ENCODE results near the gene ZNF521.

Gene ZNF521

DNA sequence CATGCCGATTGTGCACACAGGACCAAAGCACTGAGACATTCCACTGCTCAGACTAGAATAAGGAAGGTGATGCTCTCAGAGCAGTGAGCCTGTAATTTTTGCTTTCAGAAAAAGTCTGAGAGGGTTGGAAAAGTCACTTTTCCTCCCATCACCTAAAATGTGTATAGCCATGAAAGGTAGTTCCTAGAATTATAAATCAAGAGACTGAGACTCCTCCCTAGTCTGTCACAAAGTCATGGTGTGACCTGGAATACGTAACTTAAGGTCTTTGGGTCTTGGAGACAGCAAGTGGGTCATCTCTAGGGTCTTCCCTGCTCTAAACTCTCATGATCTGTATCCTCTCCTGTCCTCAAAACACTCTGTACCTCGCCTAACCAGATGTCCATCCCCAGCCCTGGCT lies 16.9 kb downstream of the ZNF521 start:
- DNase-seq: no peak

- no peak for DNase-seq
Measured at GRCh38 chr18:25334588-25334987, 17.4 kb downstream of the ZNF521 start.

GRCh38 chr18:25332002-25332401 lies 20.0 kb downstream of the ZNF521 start:
- no peak for DNase-seq

GRCh38 chr18:25329783-25330182 lies 22.2 kb downstream of the ZNF521 start:
- no peak for DNase-seq

DNA sequence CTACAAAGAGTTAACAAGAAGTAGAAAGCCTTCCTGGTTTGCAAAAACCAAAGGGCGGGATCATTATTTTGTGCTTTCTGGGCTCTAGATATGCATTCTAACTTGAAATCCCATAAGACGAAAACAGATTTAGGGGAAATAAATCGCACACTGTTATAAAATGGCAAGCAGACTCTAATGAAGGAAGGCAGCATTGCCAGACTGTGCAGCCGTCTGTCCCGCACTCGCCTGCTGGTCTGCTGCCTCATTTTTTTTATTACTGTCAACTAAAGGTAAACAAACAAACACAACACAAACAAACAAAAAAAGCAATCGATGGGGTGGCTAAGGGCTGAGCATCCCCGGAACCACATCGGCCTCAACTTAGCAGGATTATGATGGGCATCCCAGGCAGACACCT lies 24.4 kb downstream of the ZNF521 start:
- no peak for DNase-seq

DNA sequence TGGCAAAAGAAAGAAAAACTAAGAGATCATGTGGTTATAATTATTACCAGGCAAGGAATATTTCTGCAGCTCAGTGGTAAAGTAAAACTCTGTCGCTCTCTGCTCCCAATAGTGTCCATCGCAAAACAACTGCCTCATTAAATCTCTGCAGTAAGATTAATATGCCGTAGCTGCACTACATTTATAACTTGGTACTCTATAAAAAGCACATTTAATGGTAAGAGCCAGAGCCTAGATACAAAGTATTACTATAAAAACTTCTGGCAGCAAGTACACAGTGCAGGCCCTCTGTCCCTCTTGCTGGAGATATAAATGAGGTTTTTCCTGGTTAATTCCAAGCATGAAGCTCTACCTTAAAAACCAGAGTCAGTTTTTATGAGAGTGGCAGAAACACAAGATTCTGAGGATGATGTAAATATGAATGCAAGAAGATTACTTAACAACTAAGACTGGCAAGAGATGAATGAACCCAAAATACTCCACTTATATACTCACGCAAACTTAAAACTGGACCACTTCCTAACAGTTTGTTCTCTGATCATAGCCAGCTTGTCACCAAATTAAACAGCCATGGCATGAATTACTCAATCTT lies 25.5 kb downstream of the ZNF521 start:
- no peak for DNase-seq

DNA sequence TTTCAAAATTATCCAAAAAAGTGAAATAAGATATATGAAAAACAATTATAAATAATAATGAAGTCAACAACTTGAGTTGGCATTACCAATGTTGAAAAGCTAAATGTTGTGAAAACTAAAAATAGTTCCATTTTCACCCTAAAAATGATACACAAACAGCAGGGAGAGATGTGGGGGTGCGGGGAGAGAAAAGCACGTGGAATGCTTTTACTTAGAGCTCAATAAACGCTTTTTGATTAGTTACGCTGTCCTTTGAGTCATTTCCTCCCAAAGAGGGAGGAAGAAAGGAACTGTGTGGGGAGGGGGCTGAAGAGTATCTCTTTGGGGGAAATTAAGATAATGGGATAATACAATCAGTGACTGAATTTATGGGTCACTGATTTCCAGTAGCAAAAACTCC lies 29.2 kb downstream of the ZNF521 start:
- DNase-seq: no peak

DNA sequence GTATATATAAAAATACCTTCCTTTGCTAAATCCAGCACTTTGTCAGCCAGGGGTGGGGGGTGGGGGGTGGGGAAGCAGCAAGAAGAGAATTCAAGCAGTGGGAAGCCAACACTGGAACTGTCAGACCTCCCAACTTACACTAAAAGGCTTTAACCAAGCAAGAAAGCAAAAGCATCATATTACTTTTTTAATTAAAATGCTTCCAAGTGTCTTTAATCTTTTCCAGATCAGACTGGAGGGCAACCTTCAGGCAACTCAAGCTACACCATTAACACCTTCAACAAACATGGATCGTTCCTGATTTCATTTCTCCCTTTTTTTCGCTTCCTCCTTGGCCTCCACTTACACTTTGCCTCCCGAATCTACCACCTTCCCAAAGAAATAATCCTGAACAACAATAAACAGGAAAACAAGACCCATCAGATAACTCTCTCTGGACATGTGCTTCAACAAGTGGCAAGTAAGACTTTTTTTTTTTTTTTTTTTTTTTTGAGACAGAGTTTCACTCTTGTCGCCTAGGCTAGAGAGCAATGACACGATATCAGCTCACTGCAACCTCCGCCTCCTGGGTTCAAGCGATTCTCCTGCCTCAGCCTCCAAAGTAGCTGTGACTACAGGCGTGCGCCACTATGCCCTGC lies 35.5 kb downstream of the ZNF521 start:
- no peak for DNase-seq

DNA sequence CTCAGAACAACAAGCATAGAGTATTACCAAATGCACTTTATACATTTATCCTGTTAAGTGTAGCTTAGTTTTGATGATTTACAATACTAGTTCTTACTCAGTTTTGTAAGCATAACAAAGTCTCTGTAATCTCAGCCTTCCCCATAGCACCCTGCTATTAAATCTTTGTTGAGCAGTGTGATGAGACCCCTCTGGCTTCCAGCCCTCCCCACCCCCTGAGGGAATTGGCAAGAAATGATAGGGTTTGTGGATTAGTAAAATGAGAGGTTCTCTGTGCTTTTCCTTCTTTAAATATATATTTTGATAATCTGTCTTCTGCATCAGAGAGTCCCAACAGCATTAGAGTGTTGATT lies 37.2 kb downstream of the ZNF521 start:
- no peak for DNase-seq

DNA sequence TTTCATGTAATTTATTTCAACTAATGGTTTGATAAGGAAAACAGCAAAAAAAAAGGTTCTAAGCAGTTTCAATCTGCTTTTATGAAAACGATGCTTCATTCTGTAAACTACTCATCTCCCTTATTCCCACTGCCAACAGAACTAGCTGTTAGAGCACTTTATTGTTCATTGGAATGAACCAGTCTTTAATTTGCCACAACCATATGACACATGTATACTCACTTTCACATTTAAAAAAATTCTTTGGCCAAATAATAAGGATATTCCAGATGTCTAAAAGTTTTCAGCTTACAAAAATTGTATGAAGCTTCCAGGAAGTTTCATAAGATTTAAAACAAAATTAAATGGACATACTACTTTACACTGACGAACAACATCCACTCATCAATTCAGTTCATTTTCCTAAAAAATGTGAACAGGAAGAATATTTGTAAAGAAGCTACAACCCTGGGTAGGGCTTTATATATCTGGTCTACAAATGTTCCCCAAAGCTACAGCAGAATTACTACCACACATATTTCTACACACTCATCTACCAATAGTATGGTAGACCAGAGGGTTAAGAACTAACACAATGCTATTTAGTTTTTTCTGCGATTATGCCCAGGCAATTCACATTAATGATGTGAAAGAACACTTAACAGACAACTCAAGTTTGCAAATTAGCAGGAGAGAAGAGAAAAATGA lies 37.7 kb downstream of the ZNF521 start:
- no peak for DNase-seq

DNA sequence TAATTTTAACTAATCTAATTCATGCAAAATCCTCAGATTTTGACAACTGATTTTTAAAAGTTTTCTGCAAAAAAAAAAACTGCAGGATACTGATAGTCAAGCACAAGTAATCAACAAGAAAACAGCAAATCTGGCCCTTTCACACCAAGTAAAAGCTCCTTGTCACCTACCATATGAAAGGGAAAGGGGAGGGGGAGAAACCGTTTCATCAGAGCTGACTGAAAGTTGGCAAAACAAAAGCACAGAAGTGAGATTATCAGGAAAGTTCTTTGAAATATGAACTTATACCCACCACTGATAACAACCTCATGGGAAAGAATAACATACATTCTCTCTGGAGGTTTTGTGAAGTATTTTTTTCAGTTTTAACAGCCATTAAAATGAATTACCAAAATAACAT lies 38.7 kb downstream of the ZNF521 start:
- no peak for DNase-seq

- no peak for DNase-seq
Measured at GRCh38 chr18:25310045-25310444, 41.9 kb downstream of the ZNF521 start.

- DNase-seq: no peak
Measured at GRCh38 chr18:25308381-25308780, 43.6 kb downstream of the ZNF521 start.

GRCh38 chr18:25307192-25307591 lies 44.8 kb downstream of the ZNF521 start:
- DNase-seq: no peak

DNA sequence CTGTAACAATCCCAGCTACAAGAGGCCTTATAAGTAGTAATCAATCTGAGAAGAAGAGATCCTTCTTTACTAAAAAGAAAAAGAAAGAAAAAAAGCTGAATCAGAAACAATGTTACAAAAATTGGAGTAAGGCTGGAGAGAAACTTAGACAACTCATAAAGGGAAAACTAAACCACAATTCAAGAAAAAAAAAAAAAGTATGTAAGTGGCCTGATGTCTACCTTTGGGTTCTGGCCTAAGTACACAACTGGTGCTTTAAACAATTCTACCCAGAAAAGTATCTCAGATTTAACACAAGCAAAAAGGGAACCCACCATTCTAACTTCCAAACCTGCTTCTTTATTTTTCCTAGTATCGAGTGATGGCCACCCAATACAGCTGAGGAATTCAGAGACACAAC lies 45.3 kb downstream of the ZNF521 start:
- no peak for DNase-seq

- no peak for DNase-seq
Measured at GRCh38 chr18:25305584-25305983, 46.4 kb downstream of the ZNF521 start.

- DNase-seq: no peak
Measured at GRCh38 chr18:25300492-25300891, 51.5 kb downstream of the ZNF521 start.

DNA sequence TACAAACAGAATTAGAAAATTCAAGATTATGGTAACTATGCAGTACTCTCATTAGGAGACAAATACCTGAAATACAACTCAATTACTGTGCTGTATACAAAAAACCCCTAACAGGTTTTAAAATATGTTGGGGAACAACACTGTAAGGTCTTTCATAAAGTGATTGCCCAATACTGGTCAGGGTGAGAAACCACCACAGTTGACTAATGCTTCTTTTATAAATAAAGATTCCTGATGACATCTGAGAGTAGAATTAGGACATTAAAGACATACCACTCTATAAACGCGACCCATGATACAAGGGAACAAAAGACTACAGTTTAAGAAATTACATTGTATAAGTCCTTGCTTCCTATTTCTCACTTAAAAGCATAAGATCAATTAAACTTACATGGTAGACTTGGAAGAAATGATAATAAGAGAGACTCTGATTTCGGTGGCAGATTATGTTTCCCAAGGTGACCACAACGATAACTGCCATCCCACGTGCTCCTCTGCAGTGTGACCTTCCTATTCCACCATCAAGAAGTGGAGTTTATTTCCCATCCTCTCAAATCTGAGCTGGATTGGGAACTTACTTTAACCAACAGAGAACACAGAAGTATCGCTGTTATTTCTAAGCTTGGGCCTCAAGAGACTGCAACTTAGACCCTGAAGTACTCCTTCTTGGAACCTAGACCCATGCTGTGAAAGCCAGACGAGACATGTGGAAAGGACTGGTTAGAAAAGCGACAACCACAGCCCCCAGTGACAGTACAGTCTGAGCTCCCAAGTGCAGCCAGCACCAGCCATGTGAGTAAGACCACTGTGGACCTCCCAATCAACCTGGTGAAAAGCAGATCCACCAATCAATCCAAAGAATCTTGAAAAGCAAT lies 52.3 kb downstream of the ZNF521 start:
- no peak for DNase-seq

DNA sequence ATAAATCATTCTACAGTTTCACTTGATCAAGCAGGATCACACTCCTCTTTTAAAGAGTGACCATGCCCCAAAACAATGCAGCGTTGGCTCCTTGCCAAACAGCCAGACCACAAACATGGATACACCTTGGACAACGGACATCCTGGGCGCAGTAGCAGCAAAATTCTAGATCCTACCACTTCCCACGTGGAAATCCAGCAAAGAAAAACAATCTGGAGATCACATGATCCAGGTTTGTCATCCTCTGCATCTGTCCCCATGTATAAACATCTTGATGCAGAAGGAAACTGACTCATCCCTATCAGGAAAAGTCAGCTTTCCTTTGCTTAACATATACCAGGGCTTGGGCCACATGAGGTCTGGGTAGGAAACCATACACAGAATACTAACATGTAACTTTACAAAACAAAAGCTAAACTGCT lies 53.1 kb downstream of the ZNF521 start:
- DNase-seq: no peak

GRCh38 chr18:25295624-25296138 lies 56.3 kb downstream of the ZNF521 start:
- no peak for DNase-seq

DNA sequence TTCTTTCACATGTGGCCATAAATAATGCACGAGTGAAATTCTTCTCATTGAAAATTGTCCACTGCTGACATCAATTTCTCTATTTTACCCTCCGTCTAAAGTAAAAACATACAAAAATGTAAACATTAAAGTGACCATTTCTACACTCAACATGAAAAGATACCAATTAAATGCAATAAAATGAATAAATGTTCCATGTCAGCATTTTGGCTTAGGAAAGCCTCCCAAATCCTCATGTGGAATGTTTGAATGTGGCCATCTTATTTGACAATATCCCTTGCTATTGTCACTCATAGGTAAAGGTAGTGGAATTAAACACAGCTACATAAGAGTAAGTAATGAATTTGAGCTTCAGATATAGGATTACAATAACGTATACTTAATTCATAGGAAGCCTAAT lies 60.8 kb downstream of the ZNF521 start:
- no peak for DNase-seq

DNA sequence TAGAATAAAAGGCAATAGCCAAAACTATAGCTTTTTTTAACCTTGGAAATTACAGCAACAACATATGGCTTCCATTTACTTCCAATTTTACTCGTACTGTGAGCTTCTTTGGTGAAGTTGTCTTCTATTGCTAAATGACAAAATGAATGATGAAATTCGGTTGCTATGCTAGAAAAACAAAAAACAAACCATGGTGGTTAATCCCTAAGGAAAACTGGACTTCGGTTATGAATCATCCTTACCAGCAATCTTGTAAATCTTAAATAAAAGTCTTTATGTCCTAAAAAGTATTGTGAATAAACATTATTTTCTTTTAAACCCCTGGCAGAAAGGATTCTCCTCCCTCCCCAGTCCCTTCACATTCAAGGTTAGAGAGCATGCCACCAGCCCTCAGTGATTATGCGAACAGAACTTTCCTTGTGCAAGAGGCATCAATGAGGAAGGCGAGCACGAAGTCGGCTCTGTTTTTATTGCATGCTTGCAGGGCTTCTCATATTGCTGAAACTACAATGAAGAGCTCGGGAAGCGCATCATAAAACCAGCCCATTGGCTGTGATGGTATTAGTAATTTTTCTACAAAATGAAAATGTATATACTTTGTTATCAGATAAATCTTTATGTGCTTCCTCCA lies 62.9 kb downstream of the ZNF521 start:
- peak; percentile 24 for DNase-seq
